CD4-positive, alpha-beta memory T cell (primary cell): ENCODE measurements around the gene TGFBR1. TPM values are rescaled to one million over a fixed set of nuclear protein-coding genes. Genes with fewer than 3 reads are reported as not detected.

Experiments used
- CTCF ChIA-PET: fragments of 350-600 bp; sonication (Branson Sonifier 250); formaldehyde crosslinking; loops from one replicate; lab custom pipeline; 2021; ENCODE audit warnings: inconsistent platforms; ENCODE audit not compliant: partially characterized antibody; lab: Charles Lee
- POLR2A ChIA-PET: fragments of 350-600 bp; sonication (Branson Sonifier 250); formaldehyde crosslinking; loops from one replicate; lab custom pipeline; 2021; ENCODE audit not compliant: partially characterized antibody; lab: Charles Lee
- DNase-seq, 5 donors: peaks; one replicate each; pipeline versions ENCODE4 v3.0.0 to v3.0.0-alpha.2; 2020 to 2022; ENCODE audit warnings: mixed read lengths in 1 of 5
- H3K27ac ChIP-seq: one replicate; pipeline ENCODE4 v1.7.0; 2013; ENCODE audit warnings: low read depth, low read length
- H3K27me3 ChIP-seq: 2 replicates; pipeline ENCODE4 v1.7.0; 2013; ENCODE audit warnings: mild to moderate bottlenecking, low read length, moderate library complexity; ENCODE audit not compliant: insufficient read depth
- H3K36me3 ChIP-seq: 2 replicates; pipeline ENCODE4 v1.7.0; 2013; ENCODE audit warnings: mild to moderate bottlenecking, low read length, moderate library complexity; ENCODE audit not compliant: insufficient read depth
- H3K4me1 ChIP-seq: 2 replicates; pipeline ENCODE4 v1.7.0; 2013; ENCODE audit warnings: mild to moderate bottlenecking, low read length, moderate library complexity; ENCODE audit not compliant: insufficient read depth
- H3K4me3 ChIP-seq, 2 donors: one replicate each; pipeline ENCODE4 v1.7.0; 2013; ENCODE audit warnings: low read length in 2 of 2, mild to moderate bottlenecking in 1 of 2
- H3K9me3 ChIP-seq, 2 donors: one replicate each; pipeline ENCODE4 v1.7.0; 2013; ENCODE audit warnings: low read length in 2 of 2, control low read depth in 1 of 2; ENCODE audit not compliant: control insufficient read depth in 1 of 2
- H3K27ac Mint-ChIP-seq, 7 donors: one replicate each; pipeline ENCODE4 v1.8.0; 2020 to 2021; ENCODE audit warnings: mixed read lengths in 7 of 7, mild to moderate bottlenecking in 6 of 7, inconsistent platforms in 3 of 7, moderate library complexity in 3 of 7
- H3K27me3 Mint-ChIP-seq, 2 donors: one replicate each; pipeline ENCODE4 v1.8.0; 2020 to 2021; ENCODE audit warnings: mixed read lengths in 2 of 2
- H3K36me3 Mint-ChIP-seq, 2 donors: one replicate each; pipeline ENCODE4 v1.8.0; 2020 to 2021; ENCODE audit warnings: mixed read lengths in 2 of 2, inconsistent platforms in 1 of 2, mild to moderate bottlenecking in 1 of 2
- H3K4me1 Mint-ChIP-seq, 4 donors: one replicate each; pipeline ENCODE4 v1.8.0; 2020 to 2021; ENCODE audit warnings: mixed read lengths in 4 of 4, mild to moderate bottlenecking in 1 of 4
- H3K4me3 Mint-ChIP-seq, 8 donors: one replicate each; pipeline ENCODE4 v1.8.0; 2020 to 2021; ENCODE audit warnings: mixed read lengths in 8 of 8, mild to moderate bottlenecking in 7 of 8, moderate library complexity in 6 of 8, inconsistent platforms in 3 of 8
- H3K9me3 Mint-ChIP-seq, 8 donors: one replicate each; pipeline ENCODE4 v1.8.0; 2020 to 2021; ENCODE audit warnings: mixed read lengths in 8 of 8, mild to moderate bottlenecking in 5 of 8, inconsistent platforms in 3 of 8, moderate library complexity in 1 of 8
- intact Hi-C: fragments of 100-400 bp; cut with micrococcal nuclease; formaldehyde crosslinking; loops from one replicate; pipeline ENCODE4 v1.15.1; 2023
- polyA plus RNA-seq, 2 donors: library from polyadenylated mRNA; unstranded; fragments of 300-500 nt; fragmentation: Illumina TruSeq; gene quantifications; one replicate each; pipeline ENCODE4 v1.2.3, GENCODE V29; 2021
- total RNA-seq, 2 experiments: library from RNA; stranded (reverse); gene quantifications; one replicate each; pipeline ENCODE4 v1.2.3, GENCODE V29; 2021

Gene TGFBR1
- total and polyA plus RNA-seq, 4 experiments from 2014 or later, result 19.1 to 27.4 (median 23.9) TPM

DNA sequence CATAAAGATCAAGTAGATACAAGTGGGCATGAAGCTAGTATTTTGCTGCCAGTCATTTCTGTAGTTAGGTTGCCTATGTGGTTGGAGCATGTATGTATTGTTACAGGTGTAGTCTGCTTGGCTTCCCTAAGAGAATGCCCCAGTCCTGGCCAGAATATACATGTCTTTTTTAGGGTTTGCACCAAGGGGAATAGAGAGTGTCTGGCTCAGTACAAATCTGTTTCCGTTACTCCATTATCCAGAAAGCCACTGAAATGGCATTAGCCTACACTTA is 23.2 kb downstream of the TGFBR1 start:
- H3K27ac Mint-ChIP-seq, result peak overlapping the region in 1 of 7 donors; percentile 49
- ChIA-PET CTCF (interaction anchor here (3.6 to 5.4 kb wide), 2 partner anchors 12 to 129 kb away, joined by 10 to 28 read pairs; no protein-coding TSS in a partner anchor), POLR2A (interaction anchor here (0.7 to 1.5 kb wide), 3 partner anchors 17 to 70 kb away, joined by 4 to 5 read pairs (median 4); partner anchors contain the start of gene TGFBR1)
- Histone ChIP-seq H3K4me1 (peaks cover 81% of the 10 kb centered on the region), H3K4me3 (no peak overlapping the region), H3K36me3 (no peaks in the 10 kb centered on the region), H3K27me3 (no peaks in the 10 kb centered on the region), H3K27ac (no peak overlapping the region), H3K9me3 (no peaks in the 10 kb centered on the region)
- H3K4me1 Mint-ChIP-seq, result peaks cover 56 to 94% (median 77%) of the 10 kb centered on the region in 4 donors
- DNase-seq, result no peak
- peaks cover 0 to 2% (median 0%) of the 10 kb centered on the region in 8 donors for H3K9me3 Mint-ChIP-seq
- H3K36me3 Mint-ChIP-seq, result peaks cover 27 to 29% of the 10 kb centered on the region in 2 donors
- H3K4me3 Mint-ChIP-seq, result peak overlapping the region in 3 of 8 donors; percentile 21 to 43 (median 31)
- H3K27me3 Mint-ChIP-seq, result no peaks in the 10 kb centered on the region
- intact Hi-C loops, result loop anchor here (10.0 kb wide), 1 partner anchor 967 kb away; the partner anchor contains the start of genes ERP44 and INVS

DNA sequence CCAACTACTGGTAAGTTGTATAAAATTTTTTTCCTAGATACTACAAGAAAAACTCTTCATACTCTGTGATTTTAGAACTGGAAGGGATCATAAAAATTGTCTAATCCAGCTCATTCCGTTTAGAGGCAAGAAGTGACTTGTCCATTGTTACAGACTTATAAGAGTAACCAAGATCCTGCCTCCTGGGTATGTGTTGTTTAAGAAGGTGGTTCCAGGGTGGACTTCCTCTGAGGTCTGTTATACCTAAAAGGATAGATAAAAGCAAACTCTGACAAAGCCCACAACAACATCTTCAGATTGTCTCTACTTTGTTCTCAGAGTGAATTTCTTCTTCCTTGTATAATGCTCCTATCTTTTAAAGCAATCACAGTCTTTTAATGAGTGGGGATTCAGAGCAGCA is 24.2 kb downstream of the TGFBR1 start:
- H3K4me1 ChIP-seq, result peaks cover 80% of the 10 kb centered on the region
- CTCF ChIA-PET, result interaction anchor here (1.2 to 2.4 kb wide), 2 partner anchors 11 kb away, joined by 3 to 15 read pairs; no protein-coding TSS in a partner anchor

DNA sequence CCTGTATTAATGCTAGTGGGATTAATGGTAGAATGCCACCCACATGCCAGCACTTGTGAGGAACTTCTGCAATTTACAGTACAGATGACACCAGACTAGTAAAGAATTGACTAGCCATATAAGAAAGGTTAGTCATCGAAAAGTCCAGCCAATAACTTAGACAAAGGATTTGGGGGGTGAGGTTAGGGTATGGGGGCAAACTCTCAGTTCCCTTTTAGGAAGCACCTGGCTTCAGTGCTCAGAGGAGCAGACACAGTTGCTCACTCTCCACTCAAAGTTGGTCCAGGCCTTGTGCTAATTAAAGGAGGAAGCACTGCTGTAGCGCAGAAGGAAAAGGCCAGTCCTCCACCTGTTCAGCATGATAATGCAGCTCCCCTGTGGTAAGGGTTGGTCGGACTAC is 25.2 kb downstream of the TGFBR1 start:
- POLR2A ChIA-PET, result interaction anchor here (0.9 kb wide), 1 partner anchor 72 kb away, joined by 3 read pairs; no protein-coding TSS in a partner anchor
- intact Hi-C loops, result no loop called here
- H3K36me3 Mint-ChIP-seq, result peaks cover 24 to 37% of the 10 kb centered on the region in 2 donors
- CTCF ChIA-PET, result interaction anchor here (2.4 kb wide), 1 partner anchor 10 kb away, joined by 15 read pairs; no protein-coding TSS in a partner anchor
- H3K27ac ChIP-seq, result no peak overlapping the region
- no peak overlapping the region for H3K4me3 ChIP-seq
- H3K27me3 Mint-ChIP-seq, result no peaks in the 10 kb centered on the region
- peaks cover 58 to 91% (median 76%) of the 10 kb centered on the region in 4 donors for H3K4me1 Mint-ChIP-seq
- no peaks in the 10 kb centered on the region for H3K36me3 ChIP-seq
- H3K9me3 ChIP-seq, result no peaks in the 10 kb centered on the region
- H3K27me3 ChIP-seq, result no peaks in the 10 kb centered on the region
- H3K27ac Mint-ChIP-seq, result peak overlapping the region in 2 of 7 donors; percentile 12 to 63
- H3K9me3 Mint-ChIP-seq, result peaks cover 0 to 2% (median 0%) of the 10 kb centered on the region in 8 donors
- peaks cover 82% of the 10 kb centered on the region for H3K4me1 ChIP-seq
- DNase-seq, result no peak
- peak overlapping the region in 1 of 8 donors; percentile 38 for H3K4me3 Mint-ChIP-seq

More for the DNA sequence above, 24.2 kb downstream of the TGFBR1 start:
- H3K27ac Mint-ChIP-seq, result peak overlapping the region in 5 of 7 donors; percentile 1 to 77 (median 10)
- peaks cover 0 to 2% (median 0%) of the 10 kb centered on the region in 8 donors for H3K9me3 Mint-ChIP-seq
- intact Hi-C loops, result loop anchor here (10.0 kb wide), 1 partner anchor 966 kb away; the partner anchor contains the start of genes ERP44 and INVS
- DNase-seq, result no peak
- Histone ChIP-seq H3K9me3 (no peaks in the 10 kb centered on the region), H3K27me3 (no peaks in the 10 kb centered on the region), H3K36me3 (no peaks in the 10 kb centered on the region), H3K27ac (no peak overlapping the region), H3K4me3 (no peak overlapping the region)
- H3K4me3 Mint-ChIP-seq, result peak overlapping the region in 5 of 8 donors; percentile 4 to 55 (median 35)
- POLR2A ChIA-PET, result no interaction called here
- H3K27me3 Mint-ChIP-seq, result no peaks in the 10 kb centered on the region
- H3K36me3 Mint-ChIP-seq, result peaks cover 27 to 33% of the 10 kb centered on the region in 2 donors
- H3K4me1 Mint-ChIP-seq, result peaks cover 56 to 90% (median 75%) of the 10 kb centered on the region in 4 donors

DNA sequence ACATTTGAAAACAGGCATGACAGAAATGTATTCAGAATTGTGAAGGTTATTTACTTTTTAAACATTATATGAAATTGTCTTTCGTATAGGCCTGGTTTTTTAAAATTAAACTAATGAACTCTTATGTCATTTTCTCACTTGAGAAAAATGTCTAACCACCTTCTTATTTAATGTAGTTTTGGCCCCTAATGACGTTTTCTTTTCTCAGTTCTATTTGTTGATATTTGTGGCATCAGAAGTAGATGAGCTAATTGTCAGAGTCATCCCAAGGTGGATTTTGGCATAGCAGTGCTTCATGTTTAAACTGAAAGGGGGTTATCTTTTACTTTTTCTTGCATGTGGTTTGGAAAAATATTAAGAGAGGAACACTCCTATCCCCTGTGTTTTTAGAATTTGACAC is 28.2 kb downstream of the TGFBR1 start:
- ChIA-PET POLR2A (interaction anchor here (1.4 to 4.3 kb wide), 3 partner anchors 13 to 75 kb away, joined by 5 to 21 read pairs (median 13); partner anchors contain the start of gene TGFBR1), CTCF (interaction anchor here (1.1 to 17.5 kb wide), 7 partner anchors 8 to 158 kb away, joined by 3 to 480 read pairs (median 6); partner anchors contain the start of gene TGFBR1)
- H3K4me3 Mint-ChIP-seq, result no peak overlapping the region
- Histone ChIP-seq H3K36me3 (no peaks in the 10 kb centered on the region), H3K27ac (no peak overlapping the region), H3K4me3 (no peak overlapping the region), H3K4me1 (peaks cover 75% of the 10 kb centered on the region), H3K9me3 (no peaks in the 10 kb centered on the region), H3K27me3 (no peaks in the 10 kb centered on the region)
- peaks cover 32 to 47% of the 10 kb centered on the region in 2 donors for H3K36me3 Mint-ChIP-seq
- H3K27me3 Mint-ChIP-seq, result no peaks in the 10 kb centered on the region
- intact Hi-C loops, result no loop called here
- no peak for DNase-seq
- peaks cover 0 to 2% (median 0%) of the 10 kb centered on the region in 8 donors for H3K9me3 Mint-ChIP-seq
- H3K4me1 Mint-ChIP-seq, result peaks cover 49 to 86% (median 67%) of the 10 kb centered on the region in 4 donors
- peak overlapping the region in 3 of 7 donors; percentile 25 to 30 (median 29) for H3K27ac Mint-ChIP-seq

DNA sequence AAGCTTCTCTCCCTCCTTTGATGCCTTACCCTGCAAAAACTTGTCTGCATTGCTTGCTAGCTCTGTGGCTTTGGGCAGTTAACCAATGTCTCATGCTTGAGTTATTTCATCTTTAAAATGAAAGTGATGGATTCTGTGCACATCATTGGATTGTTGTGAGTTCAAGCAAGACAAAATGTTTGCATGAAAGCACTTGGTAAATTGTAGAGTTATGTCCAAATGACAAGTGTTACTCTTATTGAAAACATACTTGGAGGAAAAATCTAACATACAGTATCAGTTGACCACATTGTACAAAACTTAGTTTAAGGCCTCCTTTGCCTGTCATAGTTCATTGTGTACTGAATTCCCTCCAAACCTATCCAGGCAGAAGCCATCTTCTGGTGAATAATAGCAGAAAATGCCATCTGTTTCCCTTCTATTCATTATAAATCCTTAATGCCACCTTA is 30.0 kb downstream of the TGFBR1 start:
- no peaks in the 10 kb centered on the region for H3K27me3 Mint-ChIP-seq
- POLR2A ChIA-PET, result interaction anchor here (1.1 to 4.3 kb wide), 9 partner anchors 11 to 136 kb away, joined by 3 to 21 read pairs (median 10); partner anchors contain the start of gene TGFBR1
- Histone ChIP-seq H3K36me3 (no peaks in the 10 kb centered on the region), H3K4me1 (peaks cover 60% of the 10 kb centered on the region), H3K4me3 (no peak overlapping the region), H3K27me3 (no peaks in the 10 kb centered on the region), H3K9me3 (no peaks in the 10 kb centered on the region), H3K27ac (no peak overlapping the region)
- intact Hi-C loops, result loop anchor here (2.0 to 5.0 kb wide), 3 partner anchors 22 to 76 kb away; no protein-coding TSS in a partner anchor
- H3K27ac Mint-ChIP-seq, result peak overlapping the region in 6 of 7 donors; percentile 10 to 92 (median 72)
- CTCF ChIA-PET, result interaction anchor here (0.7 to 17.5 kb wide), 11 partner anchors 11 to 1187 kb away, joined by 3 to 480 read pairs (median 7); partner anchors contain the start of gene TGFBR1
- H3K9me3 Mint-ChIP-seq, result peaks cover 0 to 2% (median 0%) of the 10 kb centered on the region in 8 donors
- peaks cover 41 to 52% of the 10 kb centered on the region in 2 donors for H3K36me3 Mint-ChIP-seq
- peak overlapping the region in 4 of 8 donors; percentile 21 to 85 (median 72) for H3K4me3 Mint-ChIP-seq
- H3K4me1 Mint-ChIP-seq, result peaks cover 42 to 69% (median 57%) of the 10 kb centered on the region in 4 donors
- DNase-seq, result peak in 3 of 5 donors; percentile 21 to 26 (median 22)

DNA sequence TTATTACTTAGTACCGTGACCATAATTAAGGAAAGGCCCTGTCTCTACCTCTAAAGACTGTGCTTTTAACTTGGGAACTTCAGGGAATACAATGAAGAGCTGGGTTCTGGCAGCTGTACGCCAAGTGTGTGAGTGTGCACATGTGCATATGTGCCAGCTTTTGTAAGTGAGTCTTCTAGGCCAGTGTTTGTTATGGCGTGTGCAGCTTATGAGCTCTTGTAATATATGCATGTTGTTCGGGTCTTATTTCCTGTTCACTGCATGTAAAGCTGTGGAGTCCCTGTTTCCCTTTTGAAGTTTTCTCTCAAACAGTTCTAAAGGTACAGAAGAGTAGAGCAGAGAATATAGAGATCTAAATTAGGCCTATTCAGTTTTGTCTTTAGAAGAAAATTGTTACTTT is 30.5 kb downstream of the TGFBR1 start:
- peaks cover 43 to 67% (median 55%) of the 10 kb centered on the region in 4 donors for H3K4me1 Mint-ChIP-seq
- peak overlapping the region in 7 of 8 donors; percentile 21 to 85 (median 54) for H3K4me3 Mint-ChIP-seq
- no peaks in the 10 kb centered on the region for H3K9me3 ChIP-seq
- H3K27ac ChIP-seq, result no peak overlapping the region
- no peaks in the 10 kb centered on the region for H3K27me3 Mint-ChIP-seq
- peaks cover 54% of the 10 kb centered on the region for H3K4me1 ChIP-seq
- no peaks in the 10 kb centered on the region for H3K36me3 ChIP-seq
- POLR2A ChIA-PET, result interaction anchor here (1.0 to 4.3 kb wide), 5 partner anchors 16 to 80 kb away, joined by 3 to 21 read pairs (median 11); partner anchors contain the start of gene TGFBR1
- peaks cover 0 to 2% (median 0%) of the 10 kb centered on the region in 8 donors for H3K9me3 Mint-ChIP-seq
- CTCF ChIA-PET, result interaction anchor here (0.7 to 17.5 kb wide), 11 partner anchors 12 to 1187 kb away, joined by 3 to 480 read pairs (median 7); partner anchors contain the start of gene TGFBR1
- peaks cover 44 to 51% of the 10 kb centered on the region in 2 donors for H3K36me3 Mint-ChIP-seq
- DNase-seq, result peak in 2 of 5 donors; percentile 23
- no peak overlapping the region for H3K4me3 ChIP-seq
- intact Hi-C loops, result loop anchor here (2.0 to 5.0 kb wide), 3 partner anchors 23 to 77 kb away; no protein-coding TSS in a partner anchor
- peak overlapping the region; percentile 10 to 92 (median 79) for H3K27ac Mint-ChIP-seq
- no peaks in the 10 kb centered on the region for H3K27me3 ChIP-seq
